IPS-15b (cell line): ENCODE measurements around the gene OR52E4.

Source experiments
- H3K27me3 ChIP-seq: one replicate; pipeline ENCODE4 v1.6.1; 2013; ENCODE audit warnings: low read length; ENCODE audit not compliant: control insufficient read depth, insufficient read depth
- H3K36me3 ChIP-seq: one replicate; pipeline ENCODE4 v1.6.1; 2013; ENCODE audit warnings: low read length; ENCODE audit not compliant: control insufficient read depth, insufficient read depth
- H3K4me1 ChIP-seq: one replicate; pipeline ENCODE4 v1.6.1; 2013; ENCODE audit warnings: mild to moderate bottlenecking, low read length; ENCODE audit not compliant: control insufficient read depth, insufficient read depth
- H3K4me3 ChIP-seq: one replicate; pipeline ENCODE4 v1.5.1; 2013; ENCODE audit warnings: low read depth, low read length
- H3K9ac ChIP-seq: one replicate; pipeline ENCODE4 v1.6.1; 2013; ENCODE audit warnings: low read depth, mild to moderate bottlenecking, low read length
- H3K9me3 ChIP-seq: one replicate; pipeline ENCODE4 v1.6.1; 2013; ENCODE audit warnings: mild to moderate bottlenecking, low read length; ENCODE audit not compliant: control insufficient read depth, insufficient read depth

OR52E4 gene

GRCh38 chr11:5880329-5880728, at the start of gene OR52E4:
Gene OR52E4, plus strand, starts transcription at chr11:5880629. Its CDS starts 3,664 bp downstream, at chr11:5884293.
- no peaks in the 10 kb centered on the region for H3K36me3 ChIP-seq
- no peaks in the 10 kb centered on the region for H3K9me3 ChIP-seq
- H3K27me3 ChIP-seq: no peaks in the 10 kb centered on the region
- no peaks in the 10 kb centered on the region for H3K4me1 ChIP-seq
- no peak within 1 kb of the TSS for H3K9ac ChIP-seq
- no peak within 1 kb of the TSS for H3K4me3 ChIP-seq

- no peak overlapping the region for H3K4me3 ChIP-seq
- H3K9ac ChIP-seq: no peak overlapping the region
- no peaks in the 10 kb centered on the region for H3K9me3 ChIP-seq
- H3K36me3 ChIP-seq: no peaks in the 10 kb centered on the region
- H3K27me3 ChIP-seq: no peaks in the 10 kb centered on the region
- peaks cover 5% of the 10 kb centered on the region for H3K4me1 ChIP-seq
Observed at GRCh38 chr11:5831196-5831829, 49.1 kb upstream of the OR52E4 start.

- H3K36me3 ChIP-seq: no peaks in the 10 kb centered on the region
- no peaks in the 10 kb centered on the region for H3K9me3 ChIP-seq
- peaks cover 5% of the 10 kb centered on the region for H3K4me1 ChIP-seq
- H3K9ac ChIP-seq: no peak overlapping the region
- no peak overlapping the region for H3K4me3 ChIP-seq
- no peaks in the 10 kb centered on the region for H3K27me3 ChIP-seq
Observed at GRCh38 chr11:5833446-5833845, 47.0 kb upstream of the OR52E4 start.

GRCh38 chr11:5837695-5838094, 42.7 kb upstream of the OR52E4 start:
- Histone ChIP-seq H3K36me3 (no peaks in the 10 kb centered on the region), H3K4me3 (no peak overlapping the region), H3K9me3 (no peaks in the 10 kb centered on the region), H3K4me1 (no peaks in the 10 kb centered on the region), H3K9ac (no peak overlapping the region), H3K27me3 (no peaks in the 10 kb centered on the region)

GRCh38 chr11:5841797-5842196, 38.6 kb upstream of the OR52E4 start, which contains the start of gene OR52E6:
Gene OR52E6, minus strand, starts transcription at chr11:5841897. Its CDS starts 0 bp downstream, at chr11:5841897.
- Histone ChIP-seq H3K9ac (no peak within 1 kb of the TSS), H3K4me1 (no peaks in the 10 kb centered on the region), H3K27me3 (no peaks in the 10 kb centered on the region), H3K4me3 (no peak within 1 kb of the TSS), H3K9me3 (no peaks in the 10 kb centered on the region), H3K36me3 (no peaks in the 10 kb centered on the region)

- Histone ChIP-seq H3K36me3 (no peaks in the 10 kb centered on the region), H3K27me3 (no peaks in the 10 kb centered on the region), H3K4me3 (no peak overlapping the region), H3K4me1 (no peaks in the 10 kb centered on the region), H3K9ac (no peak overlapping the region), H3K9me3 (no peaks in the 10 kb centered on the region)
Observed at GRCh38 chr11:5846701-5847100, 33.7 kb upstream of the OR52E4 start.

GRCh38 chr11:5847711-5848110, 32.7 kb upstream of the OR52E4 start:
- Histone ChIP-seq H3K4me1 (no peaks in the 10 kb centered on the region), H3K9ac (no peak overlapping the region), H3K4me3 (no peak overlapping the region), H3K9me3 (no peaks in the 10 kb centered on the region), H3K36me3 (no peaks in the 10 kb centered on the region), H3K27me3 (no peaks in the 10 kb centered on the region)

GRCh38 chr11:5851002-5851401, 29.4 kb upstream of the OR52E4 start:
- no peaks in the 10 kb centered on the region for H3K4me1 ChIP-seq
- H3K9ac ChIP-seq: no peak overlapping the region
- H3K4me3 ChIP-seq: no peak overlapping the region
- H3K27me3 ChIP-seq: no peaks in the 10 kb centered on the region
- no peaks in the 10 kb centered on the region for H3K36me3 ChIP-seq
- no peaks in the 10 kb centered on the region for H3K9me3 ChIP-seq

GRCh38 chr11:5857590-5857989, 22.8 kb upstream of the OR52E4 start, which contains the start of gene OR52E8:
Gene OR52E8, minus strand, starts transcription at chr11:5857690. Its CDS starts 0 bp downstream, at chr11:5857690.
- no peak within 1 kb of the TSS for H3K9ac ChIP-seq
- H3K4me1 ChIP-seq: no peaks in the 10 kb centered on the region
- H3K4me3 ChIP-seq: no peak within 1 kb of the TSS

GRCh38 chr11:5865826-5866225, 14.6 kb upstream of the OR52E4 start:
- Histone ChIP-seq H3K4me1 (no peaks in the 10 kb centered on the region), H3K36me3 (no peaks in the 10 kb centered on the region), H3K4me3 (no peak overlapping the region), H3K9me3 (no peaks in the 10 kb centered on the region), H3K9ac (no peak overlapping the region), H3K27me3 (no peaks in the 10 kb centered on the region)

More at GRCh38 chr11:5857590-5857989, 22.8 kb upstream of the OR52E4 start, which contains the start of gene OR52E8:
- Histone ChIP-seq H3K9me3 (no peaks in the 10 kb centered on the region), H3K36me3 (no peaks in the 10 kb centered on the region), H3K27me3 (no peaks in the 10 kb centered on the region)

- Histone ChIP-seq H3K27me3 (no peaks in the 10 kb centered on the region), H3K9ac (no peak overlapping the region), H3K36me3 (no peaks in the 10 kb centered on the region), H3K4me3 (no peak overlapping the region), H3K4me1 (no peaks in the 10 kb centered on the region), H3K9me3 (no peaks in the 10 kb centered on the region)
Observed at GRCh38 chr11:5878564-5878963, 1.9 kb upstream of the OR52E4 start.

GRCh38 chr11:5881756-5882155, 1.3 kb downstream of the OR52E4 start:
- H3K36me3 ChIP-seq: no peaks in the 10 kb centered on the region
- no peak overlapping the region for H3K4me3 ChIP-seq
- no peaks in the 10 kb centered on the region for H3K4me1 ChIP-seq
- no peak overlapping the region for H3K9ac ChIP-seq
- no peaks in the 10 kb centered on the region for H3K27me3 ChIP-seq
- no peaks in the 10 kb centered on the region for H3K9me3 ChIP-seq
